Mesenchymal stem cell (in vitro differentiated cells and primary cell): Measurements from ENCODE around the gene P3H3.
A peak's percentile ranks its signal among the peaks of the same experiment; 100 is the strongest.
"Not testable (repeated sequence)": the region's sequence is repeated elsewhere in the genome, so short reads cannot be mapped to it uniquely, and the experiment has no call there.

ENCODE experiments used
- DNase-seq: peaks from one replicate; pipeline ENCODE4 v3.0.0-alpha.2; 2013
- H2AFZ ChIP-seq: one replicate; pipeline ENCODE4 v1.6.1; 2013; ENCODE audit warnings: low read depth, mild to moderate bottlenecking, control low read depth, inconsistent platforms, low read length, moderate library complexity
- H2AK5ac ChIP-seq: 2 replicates; pipeline ENCODE4 v1.6.1; 2013; ENCODE audit warnings: low read length, moderate library complexity, mild to moderate bottlenecking, inconsistent platforms; ENCODE audit not compliant: severe bottlenecking
- H2BK120ac ChIP-seq: one replicate; pipeline ENCODE4 v1.6.1; 2013; ENCODE audit warnings: low read depth, mild to moderate bottlenecking, inconsistent platforms, low read length, moderate library complexity
- H2BK12ac ChIP-seq, 2 experiments: one replicate each; pipeline ENCODE4 v1.6.1; 2013; ENCODE audit warnings: inconsistent platforms in 2 of 2, low read length in 2 of 2, mild to moderate bottlenecking in 2 of 2, moderate library complexity in 2 of 2, control low read depth in 1 of 2
- H2BK15ac ChIP-seq: one replicate; pipeline ENCODE4 v1.6.1; 2013; ENCODE audit warnings: mild to moderate bottlenecking, low read depth, inconsistent platforms; ENCODE audit not compliant: poor library complexity, severe bottlenecking
- H2BK5ac ChIP-seq: 2 replicates; pipeline ENCODE4 v1.6.1; 2013; ENCODE audit warnings: low read depth, mild to moderate bottlenecking, low read length, control low read depth, inconsistent platforms; ENCODE audit not compliant: poor library complexity, severe bottlenecking
- H3K14ac ChIP-seq, 2 experiments: one replicate each; pipeline ENCODE4 v1.6.1; 2013; ENCODE audit warnings: inconsistent platforms in 2 of 2, low read length in 2 of 2, control low read depth in 1 of 2, mild to moderate bottlenecking in 1 of 2, moderate library complexity in 1 of 2
- H3K18ac ChIP-seq, 2 experiments: one replicate each; pipeline ENCODE4 v1.6.1; 2013; ENCODE audit warnings: inconsistent platforms in 2 of 2, low read length in 2 of 2, control low read depth in 1 of 2, low read depth in 1 of 2, mild to moderate bottlenecking in 1 of 2
- H3K23ac ChIP-seq, 2 experiments: one replicate each; pipeline ENCODE4 v1.6.1; 2013; ENCODE audit warnings: inconsistent platforms in 2 of 2, low read length in 2 of 2, mild to moderate bottlenecking in 2 of 2, moderate library complexity in 2 of 2, control low read depth in 1 of 2
- H3K27ac ChIP-seq: 2 replicates; pipeline ENCODE4 v1.5.1; 2013; ENCODE audit warnings: mild to moderate bottlenecking, moderate library complexity, low read length, control low read depth, inconsistent platforms; ENCODE audit not compliant: poor library complexity, severe bottlenecking
- H3K27me3 ChIP-seq, 2 experiments: 2 replicates each; pipeline versions ENCODE4 v1.6.1 to v1.7.0; 2013; ENCODE audit warnings: low read length in 2 of 2, mild to moderate bottlenecking in 2 of 2, moderate library complexity in 2 of 2, control low read depth in 1 of 2, inconsistent platforms in 1 of 2; ENCODE audit not compliant: control insufficient read depth in 1 of 2, insufficient read depth in 1 of 2
- H3K36me3 ChIP-seq, 2 experiments: 2 replicates each; pipeline versions ENCODE4 v1.6.1 to v1.7.0; 2013; ENCODE audit warnings: low read length in 2 of 2, control low read depth in 1 of 2, inconsistent platforms in 1 of 2, low read depth in 1 of 2, mild to moderate bottlenecking in 1 of 2; ENCODE audit not compliant: insufficient read depth in 2 of 2, control insufficient read depth in 1 of 2
- H3K4ac ChIP-seq, 2 experiments: one replicate each; pipeline ENCODE4 v1.6.1; 2013; ENCODE audit warnings: inconsistent platforms in 2 of 2, low read length in 2 of 2, mild to moderate bottlenecking in 2 of 2, moderate library complexity in 2 of 2, control low read depth in 1 of 2, low read depth in 1 of 2
- H3K4me1 ChIP-seq: 2 replicates; pipeline ENCODE4 v1.6.1; 2013; ENCODE audit warnings: low read depth, low read length, control low read depth; ENCODE audit not compliant: control insufficient read depth, insufficient read depth
- H3K4me2 ChIP-seq: 2 replicates; pipeline ENCODE4 v1.6.1; 2013; ENCODE audit warnings: low read length, mild to moderate bottlenecking, inconsistent platforms; ENCODE audit not compliant: poor library complexity, severe bottlenecking
- H3K4me3 ChIP-seq, 2 experiments: 2 replicates each; pipeline versions ENCODE4 v1.5.1 to v1.7.0; 2013; ENCODE audit warnings: low read length in 2 of 2, mild to moderate bottlenecking in 2 of 2, control low read depth in 1 of 2, low read depth in 1 of 2; ENCODE audit not compliant: insufficient read depth in 1 of 2
- H3K79me1 ChIP-seq: replicated peaks from 2 replicates; pipeline ENCODE4 v1.6.1; 2013; ENCODE audit warnings: mild to moderate bottlenecking, control low read depth, low read length, inconsistent platforms; ENCODE audit not compliant: poor library complexity, severe bottlenecking
- H3K9ac ChIP-seq: 2 replicates; pipeline ENCODE4 v1.7.0; 2013; ENCODE audit warnings: mild to moderate bottlenecking, low read length, moderate library complexity
- H3K9me3 ChIP-seq: 2 replicates; pipeline ENCODE4 v1.7.0; 2013; ENCODE audit warnings: mild to moderate bottlenecking, low read length; ENCODE audit not compliant: control insufficient read depth
- H4K8ac ChIP-seq: one replicate; pipeline ENCODE4 v1.6.1; 2013; ENCODE audit warnings: inconsistent platforms, mild to moderate bottlenecking, low read length, moderate library complexity
- H4K91ac ChIP-seq: one replicate; pipeline ENCODE4 v1.6.1; 2013; ENCODE audit warnings: mild to moderate bottlenecking, low read length, inconsistent platforms
- WGBS: methylation state at CpG from one replicate; pipeline ENCODE4 v1.1.7; 2013; ENCODE audit warnings: mixed read lengths; 5-methylcytosine and 5-hydroxymethylcytosine counted together

P3H3 gene

DNA sequence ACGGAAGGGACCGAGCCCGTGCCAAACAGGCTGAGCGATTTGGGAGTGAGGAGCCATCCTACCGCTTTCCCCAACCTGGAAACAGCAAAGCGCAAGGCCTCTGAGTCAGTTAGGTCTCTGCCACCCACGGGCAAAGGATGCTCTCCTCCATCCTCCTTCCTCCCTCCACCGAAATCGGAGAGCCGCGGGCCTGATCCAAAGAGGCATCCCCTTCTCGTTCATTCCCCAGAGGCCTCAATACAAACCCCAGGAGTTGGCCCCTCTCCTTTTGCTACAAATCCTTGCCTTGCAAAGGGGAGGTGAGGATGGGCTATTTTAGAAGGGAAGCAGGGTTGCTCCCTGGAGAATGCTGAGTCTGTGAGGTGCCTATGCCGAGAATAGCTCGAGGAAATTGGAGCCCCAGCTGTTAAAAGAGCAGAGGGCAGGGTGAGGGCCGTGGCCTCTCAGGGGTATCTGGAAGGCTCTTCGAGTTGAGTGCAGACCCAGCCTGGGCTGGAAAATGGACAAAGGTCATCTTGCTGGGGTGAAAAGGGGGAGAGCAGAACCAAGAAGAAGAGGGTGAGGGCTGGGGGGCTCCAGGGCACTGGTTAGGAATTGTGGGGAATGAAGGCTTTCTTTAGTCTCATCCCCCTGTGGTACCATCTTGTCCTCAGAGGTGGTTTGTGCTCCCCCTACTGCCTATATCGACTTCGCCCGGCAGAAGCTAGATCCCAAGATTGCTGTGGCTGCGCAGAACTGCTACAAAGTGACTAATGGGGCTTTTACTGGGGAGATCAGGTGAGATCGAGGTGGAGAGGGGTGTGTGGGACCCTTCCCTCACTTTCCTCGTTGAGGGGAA is 40.2 kb downstream of the P3H3 start:
- Histone ChIP-seq H2BK12ac (no peak overlapping the region), H3K9ac (peak overlapping the region; percentile 97), H3K4me1 (peaks cover 28% of the 10 kb centered on the region), H2AK5ac (no peak overlapping the region), H3K4ac (no peak overlapping the region), H3K9me3 (no peaks in the 10 kb centered on the region), H3K79me1 (peaks cover 4% of the 10 kb centered on the region), H3K27me3 (no peaks in the 10 kb centered on the region), H2AFZ (no peak overlapping the region), H3K23ac (no peak overlapping the region), H3K18ac (peak overlapping the region in 1 of 2 experiments; percentile 97), H2BK120ac (no peak overlapping the region), H3K4me3 (peak overlapping the region; percentile 94 to 95), H3K14ac (peak overlapping the region in 1 of 2 experiments; percentile 80), H2BK15ac (no peak overlapping the region), H2BK5ac (no peak overlapping the region), H3K36me3 (peaks cover 55 to 59% of the 10 kb centered on the region in 2 experiments), H4K8ac (no peak overlapping the region), H3K27ac (peak overlapping the region; percentile 11), H3K4me2 (peak overlapping the region; percentile 85), H4K91ac (no peak overlapping the region)
- 7% methylated on average over 21 of the region's 22 CpGs for WGBS
- DNase-seq: peak; percentile 45

DNA sequence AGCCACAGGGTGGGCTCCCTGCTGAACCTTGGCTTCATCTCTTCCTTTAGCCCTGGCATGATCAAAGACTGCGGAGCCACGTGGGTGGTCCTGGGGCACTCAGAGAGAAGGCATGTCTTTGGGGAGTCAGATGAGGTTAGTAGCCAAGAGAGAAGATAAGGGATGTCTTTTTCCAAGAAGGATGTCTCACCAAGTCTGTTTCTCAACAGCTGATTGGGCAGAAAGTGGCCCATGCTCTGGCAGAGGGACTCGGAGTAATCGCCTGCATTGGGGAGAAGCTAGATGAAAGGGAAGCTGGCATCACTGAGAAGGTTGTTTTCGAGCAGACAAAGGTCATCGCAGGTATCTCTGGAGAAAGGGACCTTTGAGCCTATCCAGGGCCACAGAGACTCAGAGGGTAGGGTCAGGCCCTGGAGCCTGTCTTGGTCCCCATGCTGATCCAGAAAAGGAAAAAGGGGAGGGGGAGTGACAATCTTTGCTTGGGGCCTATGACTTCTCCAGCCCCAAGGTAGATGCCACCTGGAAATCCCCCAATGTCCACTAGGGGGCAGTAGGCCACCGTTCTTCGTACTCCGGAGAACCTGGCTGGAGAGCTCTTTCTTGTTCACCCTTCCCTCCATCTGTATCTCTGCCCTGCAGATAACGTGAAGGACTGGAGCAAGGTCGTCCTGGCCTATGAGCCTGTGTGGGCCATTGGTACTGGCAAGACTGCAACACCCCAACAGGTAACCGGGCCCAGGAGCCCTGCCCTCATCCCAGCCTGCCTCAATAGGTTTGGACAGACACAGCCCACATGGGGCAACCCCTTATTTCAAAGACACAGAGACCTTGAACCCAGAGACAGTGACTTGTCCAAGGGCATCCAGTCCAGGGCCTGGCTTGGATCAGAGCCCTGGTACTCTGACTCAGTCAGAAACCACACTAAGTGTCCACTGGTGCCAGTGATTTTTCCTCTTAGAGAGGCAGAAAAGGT is 41.1 kb downstream of the P3H3 start:
- peak overlapping the region; percentile 85 for H3K4me2 ChIP-seq
- H2BK12ac ChIP-seq: no peak overlapping the region
- 48% methylated on average over 12 of the region's 12 CpGs for WGBS
- peak; percentile 78 for DNase-seq
- H3K4ac ChIP-seq: no peak overlapping the region
- no peak overlapping the region for H2AFZ ChIP-seq
- H3K18ac ChIP-seq: no peak overlapping the region
- no peaks in the 10 kb centered on the region for H3K9me3 ChIP-seq
- H3K4me1 ChIP-seq: peaks cover 28% of the 10 kb centered on the region
- H3K9ac ChIP-seq: peak overlapping the region; percentile 97
- peak overlapping the region; percentile 11 for H3K27ac ChIP-seq
- no peak overlapping the region for H4K91ac ChIP-seq
- no peak overlapping the region for H2AK5ac ChIP-seq
- no peak overlapping the region for H4K8ac ChIP-seq
- H3K36me3 ChIP-seq: peaks cover 46 to 50% of the 10 kb centered on the region in 2 experiments
- no peak overlapping the region for H3K14ac ChIP-seq
- H3K27me3 ChIP-seq: no peaks in the 10 kb centered on the region
- H3K4me3 ChIP-seq: peak overlapping the region in 1 of 2 experiments; percentile 94
- H2BK5ac ChIP-seq: no peak overlapping the region
- H2BK120ac ChIP-seq: no peak overlapping the region
- H3K23ac ChIP-seq: no peak overlapping the region
- H3K79me1 ChIP-seq: peaks cover 3% of the 10 kb centered on the region
- no peak overlapping the region for H2BK15ac ChIP-seq

DNA sequence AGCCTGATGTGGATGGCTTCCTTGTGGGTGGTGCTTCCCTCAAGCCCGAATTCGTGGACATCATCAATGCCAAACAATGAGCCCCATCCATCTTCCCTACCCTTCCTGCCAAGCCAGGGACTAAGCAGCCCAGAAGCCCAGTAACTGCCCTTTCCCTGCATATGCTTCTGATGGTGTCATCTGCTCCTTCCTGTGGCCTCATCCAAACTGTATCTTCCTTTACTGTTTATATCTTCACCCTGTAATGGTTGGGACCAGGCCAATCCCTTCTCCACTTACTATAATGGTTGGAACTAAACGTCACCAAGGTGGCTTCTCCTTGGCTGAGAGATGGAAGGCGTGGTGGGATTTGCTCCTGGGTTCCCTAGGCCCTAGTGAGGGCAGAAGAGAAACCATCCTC is 42.1 kb downstream of the P3H3 start:
- not testable (repeated sequence) for H3K79me1 ChIP-seq, H4K91ac ChIP-seq, H4K8ac ChIP-seq, H3K27ac ChIP-seq, H2BK5ac ChIP-seq, H2BK12ac ChIP-seq, H3K18ac ChIP-seq, H3K27me3 ChIP-seq, H2BK15ac ChIP-seq, H2BK120ac ChIP-seq, H2AFZ ChIP-seq, H2AK5ac ChIP-seq, H3K9me3 ChIP-seq, H3K23ac ChIP-seq, H3K4ac ChIP-seq, H3K14ac ChIP-seq, H3K4me2 ChIP-seq
- Histone ChIP-seq H3K4me1 (peaks cover 28% of the 10 kb centered on the region), H3K4me3 (peak overlapping the region in 1 of 2 experiments; percentile 94), H3K36me3 (peaks cover 37 to 41% of the 10 kb centered on the region in 2 experiments), H3K9ac (peak overlapping the region; percentile 97)
- peak; percentile 30 for DNase-seq
- WGBS: 82% methylated on average over 4 of the region's 4 CpGs
